CD4-positive, alpha-beta T cell (primary cell): ENCODE data around the gene POLG2. TPM values are rescaled to one million over a fixed set of nuclear protein-coding genes. Genes with fewer than 3 reads are reported as not detected.

Source experiments
- ATAC-seq: fragments of 200-7000 bp; cut with Tn5 transposase; one replicate; pipeline ENCODE4 v1.10.0; 2022; ENCODE audit warnings: mild to moderate bottlenecking; ENCODE audit not compliant: poor library complexity
- CTCF ChIA-PET: fragments of 350-600 bp; sonication (Branson Sonifier 250); formaldehyde crosslinking; loops from one replicate; lab custom pipeline; 2021; ENCODE audit warnings: antibody characterized with exemption, inconsistent platforms; lab: Charles Lee
- POLR2A ChIA-PET: fragments of 350-600 bp; sonication (Branson Sonifier 250); formaldehyde crosslinking; loops from one replicate; lab custom pipeline; 2021; ENCODE audit warnings: antibody characterized with exemption, inconsistent platforms; lab: Charles Lee
- DNase-seq, 14 experiments: peaks; one replicate each; pipeline ENCODE4 v3.0.0-alpha.2; 2013 to 2020; ENCODE audit warnings: mixed read lengths in 2 of 14
- H3K27ac ChIP-seq, 2 donors: one replicate each; pipeline versions ENCODE4 v1.5.1 to v1.7.0; 2013; ENCODE audit warnings: low read length in 2 of 2, low read depth in 1 of 2, mild to moderate bottlenecking in 1 of 2
- H3K27me3 ChIP-seq, 2 experiments: 1 replicate in 1 of 2; 2 replicates in 1 of 2; pipeline versions ENCODE4 v1.6.1 to v1.7.0; 2013; ENCODE audit warnings: low read length in 2 of 2, control low read depth in 1 of 2, mild to moderate bottlenecking in 1 of 2, moderate library complexity in 1 of 2; ENCODE audit not compliant: insufficient read depth in 2 of 2, control insufficient read depth in 1 of 2
- H3K36me3 ChIP-seq: one replicate; pipeline ENCODE4 v1.6.1; 2013; ENCODE audit warnings: low read length, control low read depth; ENCODE audit not compliant: insufficient read depth
- H3K4me1 ChIP-seq: one replicate; pipeline ENCODE4 v1.6.1; 2013; ENCODE audit warnings: low read length, control low read depth; ENCODE audit not compliant: insufficient read depth
- H3K4me3 ChIP-seq: one replicate; pipeline ENCODE4 v1.5.1; 2013; ENCODE audit warnings: mild to moderate bottlenecking, low read length, moderate library complexity
- H3K9me3 ChIP-seq, 2 experiments: 1 replicate in 1 of 2; 2 replicates in 1 of 2; pipeline versions ENCODE4 v1.6.1 to v1.7.0; 2013; ENCODE audit warnings: low read length in 2 of 2, mild to moderate bottlenecking in 2 of 2, control low read depth in 1 of 2, moderate library complexity in 1 of 2; ENCODE audit not compliant: control insufficient read depth in 1 of 2, insufficient read depth in 1 of 2
- H3K27ac Mint-ChIP-seq: one replicate; pipeline ENCODE4 v1.8.0; 2020; ENCODE audit warnings: mixed read lengths
- H3K27me3 Mint-ChIP-seq: one replicate; pipeline ENCODE4 v1.8.0; 2021; ENCODE audit warnings: mixed read lengths
- H3K36me3 Mint-ChIP-seq: one replicate; pipeline ENCODE4 v1.8.0; 2021; ENCODE audit warnings: low read depth, mixed read lengths
- H3K4me1 Mint-ChIP-seq: one replicate; pipeline ENCODE4 v1.8.0; 2021; ENCODE audit warnings: low read depth, mixed read lengths
- H3K4me3 Mint-ChIP-seq: one replicate; pipeline ENCODE4 v1.8.0; 2020; ENCODE audit warnings: mild to moderate bottlenecking, mixed read lengths
- H3K9me3 Mint-ChIP-seq: one replicate; pipeline ENCODE4 v1.8.0; 2020; ENCODE audit warnings: mixed read lengths
- CTCF ChIP-seq: fragments of 200-600 bp; IDR thresholded peaks from one replicate; pipeline ENCODE4 v1.8.0; 2022; ENCODE audit warnings: antibody characterized with exemption, mild to moderate bottlenecking
- intact Hi-C, 2 experiments: fragments of 100-400 bp; cut with DNase I in 1 of 2; cut with micrococcal nuclease in 1 of 2; formaldehyde crosslinking; loops; one replicate each; pipeline versions ENCODE4 v1.15.1 to v1.9.0; 2023 to 2025; cut with DNase I, micrococcal nuclease
- total RNA-seq, 174 experiments: library from RNA in 2 of 174; stranded (reverse) in 2 of 174; gene quantifications; one replicate each; pipeline ENCODE4 v1.2.3 and lab custom pipeline; 2021 to 2026

The POLG2 gene
- total RNA-seq, 2 experiments from 2014 or later, result 32.8 to 34.1 TPM

- H3K4me1 Mint-ChIP-seq, result peaks cover 52% of the 10 kb centered on the region
- no peaks in the 10 kb centered on the region for H3K9me3 ChIP-seq
- H3K27me3 ChIP-seq, result no peaks in the 10 kb centered on the region
- H3K27ac Mint-ChIP-seq, result no peak overlapping the region
- H3K4me1 ChIP-seq, result peaks cover 16% of the 10 kb centered on the region
- H3K27me3 Mint-ChIP-seq, result no peaks in the 10 kb centered on the region
- ChIA-PET CTCF (interaction anchor here (0.6 to 2.4 kb wide), 2 partner anchors 18 to 244 kb away, joined by 3 to 12 read pairs; no protein-coding TSS in a partner anchor), POLR2A (interaction anchor here (0.6 to 1.5 kb wide), 4 partner anchors 9 to 736 kb away, joined by 3 read pairs; partner anchors contain the start of genes CCDC47 and DDX42)
- ATAC-seq (no peak), DNase-seq (no peak)
- intact Hi-C loops, result loop anchor here (5.0 to 10.0 kb wide), 6 partner anchors 138 to 887 kb away; partner anchors contain the start of genes ICAM2 (in 1 of the 2), LIMD2 (in 1 of the 2), MAP3K3 (in 1 of the 2) and SMARCD2 (in 1 of the 2)
- peaks cover 96% of the 10 kb centered on the region for H3K36me3 Mint-ChIP-seq
- no peak overlapping the region for H3K4me3 ChIP-seq
- TF ChIP-seq CTCF, result no peak
- peak overlapping the region; percentile 34 for H3K4me3 Mint-ChIP-seq
- no peaks in the 10 kb centered on the region for H3K9me3 Mint-ChIP-seq
- no peak overlapping the region for H3K27ac ChIP-seq
- peaks cover 59% of the 10 kb centered on the region for H3K36me3 ChIP-seq
Measured at GRCh38 chr17:64509179-64509578, 12.3 kb upstream of the POLG2 start.

DNA sequence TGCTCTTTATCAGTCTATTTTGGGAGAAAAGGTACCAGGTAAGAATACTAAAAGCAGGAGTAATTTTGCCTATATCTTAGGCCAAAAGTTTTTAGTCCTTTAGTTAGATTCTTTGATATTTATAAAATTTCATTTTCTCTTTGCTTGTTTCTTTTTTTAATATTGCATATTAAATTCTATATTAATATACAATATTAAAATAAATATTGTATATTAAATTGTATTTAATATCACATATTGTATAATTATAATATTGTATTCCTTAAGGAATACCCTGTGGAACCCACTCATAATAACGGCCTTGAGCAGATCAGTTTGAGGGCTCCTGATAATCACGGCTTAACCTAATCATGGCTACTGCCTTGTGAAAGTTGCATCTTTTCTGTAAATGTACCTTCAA, 11.8 kb upstream of the POLG2 start:
- H3K4me1 ChIP-seq, result peaks cover 21% of the 10 kb centered on the region
- no peaks in the 10 kb centered on the region for H3K27me3 ChIP-seq
- Mint-ChIP-seq H3K4me3 (peak overlapping the region; percentile 57), H3K9me3 (no peaks in the 10 kb centered on the region), H3K27ac (no peak overlapping the region), H3K4me1 (peaks cover 55% of the 10 kb centered on the region), H3K36me3 (peaks cover 96% of the 10 kb centered on the region), H3K27me3 (no peaks in the 10 kb centered on the region)
- POLR2A ChIA-PET, result interaction anchor here (0.6 to 1.5 kb wide), 4 partner anchors 8 to 735 kb away, joined by 3 read pairs; partner anchors contain the start of genes CCDC47 and DDX42
- no peak for TF ChIP-seq CTCF
- no peak overlapping the region for H3K27ac ChIP-seq
- CTCF ChIA-PET, result interaction anchor here (2.4 kb wide), 1 partner anchor 18 kb away, joined by 12 read pairs; no protein-coding TSS in a partner anchor
- peaks cover 59% of the 10 kb centered on the region for H3K36me3 ChIP-seq
- ATAC-seq (no peak), DNase-seq (no peak)
- intact Hi-C loops, result loop anchor here (5.0 to 10.0 kb wide), 6 partner anchors 139 to 886 kb away; partner anchors contain the start of genes ICAM2 (in 1 of the 2), LIMD2 (in 1 of the 2), MAP3K3 (in 1 of the 2) and SMARCD2 (in 1 of the 2)
- no peak overlapping the region for H3K4me3 ChIP-seq
- no peaks in the 10 kb centered on the region for H3K9me3 ChIP-seq

GRCh38 chr17:64507413-64507782, 10.5 kb upstream of the POLG2 start:
- H3K27me3 Mint-ChIP-seq, result no peaks in the 10 kb centered on the region
- intact Hi-C loops, result loop anchor here (2.0 to 10.0 kb wide), 7 partner anchors 140 to 885 kb away; partner anchors contain the start of genes ICAM2 (in 1 of the 2), LIMD2 (in 1 of the 2), MAP3K3 (in 1 of the 2) and SMARCD2 (in 1 of the 2)
- H3K36me3 Mint-ChIP-seq, result peaks cover 96% of the 10 kb centered on the region
- H3K4me3 ChIP-seq, result peak overlapping the region; percentile 90
- DNase-seq (peak in 8 of 14 experiments; percentile 7 to 83 (median 36)), ATAC-seq (peak; percentile 38)
- peak overlapping the region; percentile 99 to 100 for H3K27ac ChIP-seq
- H3K4me1 Mint-ChIP-seq, result peaks cover 59% of the 10 kb centered on the region
- no peaks in the 10 kb centered on the region for H3K27me3 ChIP-seq
- ChIA-PET POLR2A (interaction anchor here (0.6 to 7.4 kb wide), 51 partner anchors 9 to 1824 kb away, joined by 3 to 453 read pairs (median 7); partner anchors contain the start of genes CCDC47, DDX42, ERN1 and ICAM2), CTCF (interaction anchor here (0.8 to 4.0 kb wide), 7 partner anchors 10 to 182 kb away, joined by 3 to 40 read pairs (median 3); partner anchors contain the start of gene POLG2)
- peaks cover 27% of the 10 kb centered on the region for H3K4me1 ChIP-seq
- H3K36me3 ChIP-seq, result peaks cover 61% of the 10 kb centered on the region
- H3K9me3 ChIP-seq, result no peaks in the 10 kb centered on the region
- peak overlapping the region; percentile 99 for H3K4me3 Mint-ChIP-seq
- no peaks in the 10 kb centered on the region for H3K9me3 Mint-ChIP-seq
- peak; percentile 73 for TF ChIP-seq CTCF
- H3K27ac Mint-ChIP-seq, result peak overlapping the region; percentile 99
